Chondrocyte (in vitro differentiated cells): ENCODE data around the gene PCDHGB4. TPM values are rescaled to one million over a fixed set of nuclear protein-coding genes. Genes with fewer than 3 reads are reported as not detected.
"Not testable (repeated sequence)": the region's sequence is repeated elsewhere in the genome, so short reads cannot be mapped to it uniquely, and the experiment has no call there.

ENCODE experiments used
- DNase-seq: peaks from one replicate; pipeline ENCODE4 v3.0.0; 2021; ENCODE audit warnings: mixed read lengths, low spot score
- H3K27ac Mint-ChIP-seq: one replicate; pipeline ENCODE4 v1.8.0; 2021; ENCODE audit warnings: mild to moderate bottlenecking, moderate library complexity, mixed read lengths; ENCODE audit not compliant: unreplicated experiment
- H3K27me3 Mint-ChIP-seq: 2 replicates; pipeline ENCODE4 v1.8.0; 2021; ENCODE audit warnings: low read depth, mixed read lengths
- H3K36me3 Mint-ChIP-seq: 2 replicates; pipeline ENCODE4 v1.8.0; 2021; ENCODE audit warnings: low read depth, mixed read lengths
- H3K4me1 Mint-ChIP-seq: 2 replicates; pipeline ENCODE4 v1.8.0; 2021; ENCODE audit warnings: low read depth, mild to moderate bottlenecking, mixed read lengths
- H3K4me3 Mint-ChIP-seq: one replicate; pipeline ENCODE4 v1.8.0; 2021; ENCODE audit warnings: mild to moderate bottlenecking, moderate library complexity, mixed read lengths; ENCODE audit not compliant: unreplicated experiment
- H3K9me3 Mint-ChIP-seq: 2 replicates; pipeline ENCODE4 v1.8.0; 2021; ENCODE audit warnings: low read depth, mixed read lengths
- CTCF ChIP-seq: fragments of 200-600 bp; sonication (generic); IDR thresholded peaks from 2 replicates; pipeline ENCODE4 v1.5.0; 2021; ENCODE audit warnings: antibody characterized with exemption, mild to moderate bottlenecking, moderate library complexity
- total RNA-seq: library from RNA; stranded (reverse); gene quantifications from 3 replicates; pipeline ENCODE4 v1.2.1, GENCODE V29; 2021

The PCDHGB4 gene
- total RNA-seq, 1 donor from 2014 or later: 14.2 TPM

GRCh38 chr5:141343953-141344463, 43.5 kb upstream of the PCDHGB4 start:
- Mint-ChIP-seq H3K27ac (no peak overlapping the region), H3K36me3 (peaks cover 2% of the 10 kb centered on the region), H3K27me3 (no peaks in the 10 kb centered on the region), H3K4me3 (no peak overlapping the region), H3K4me1 (no peaks in the 10 kb centered on the region), H3K9me3 (peaks cover 49% of the 10 kb centered on the region)
- no peak for DNase-seq
- TF ChIP-seq CTCF: no peak

DNA sequence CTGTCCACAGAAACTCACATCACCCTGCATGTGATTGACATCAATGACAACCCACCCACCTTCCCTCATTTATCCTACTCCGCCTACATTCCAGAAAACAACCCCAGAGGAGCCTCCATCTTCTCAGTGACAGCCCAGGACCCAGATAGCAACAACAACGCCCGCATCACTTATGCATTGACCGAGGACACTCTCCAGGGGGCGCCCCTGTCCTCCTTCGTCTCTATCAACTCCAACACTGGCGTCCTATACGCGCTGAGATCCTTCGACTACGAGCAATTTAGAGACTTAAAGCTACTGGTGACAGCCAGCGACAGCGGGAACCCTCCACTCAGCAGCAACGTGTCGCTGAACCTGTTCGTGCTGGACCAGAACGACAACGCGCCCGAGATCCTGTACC, 42.2 kb upstream of the PCDHGB4 start:
- H3K27me3 Mint-ChIP-seq: no peaks in the 10 kb centered on the region
- no peak overlapping the region for H3K27ac Mint-ChIP-seq
- no peak for TF ChIP-seq CTCF
- H3K4me1 Mint-ChIP-seq: no peaks in the 10 kb centered on the region
- no peak overlapping the region for H3K4me3 Mint-ChIP-seq
- peaks cover 4% of the 10 kb centered on the region for H3K36me3 Mint-ChIP-seq
- DNase-seq: no peak
- H3K9me3 Mint-ChIP-seq: peaks cover 43% of the 10 kb centered on the region

- not testable (repeated sequence) for H3K36me3 Mint-ChIP-seq, H3K27ac Mint-ChIP-seq, H3K4me1 Mint-ChIP-seq, H3K4me3 Mint-ChIP-seq, H3K27me3 Mint-ChIP-seq, DNase-seq
- H3K9me3 Mint-ChIP-seq: peaks cover 44% of the 10 kb centered on the region
Observed at GRCh38 chr5:141346017-141346416, 41.5 kb upstream of the PCDHGB4 start.

DNA sequence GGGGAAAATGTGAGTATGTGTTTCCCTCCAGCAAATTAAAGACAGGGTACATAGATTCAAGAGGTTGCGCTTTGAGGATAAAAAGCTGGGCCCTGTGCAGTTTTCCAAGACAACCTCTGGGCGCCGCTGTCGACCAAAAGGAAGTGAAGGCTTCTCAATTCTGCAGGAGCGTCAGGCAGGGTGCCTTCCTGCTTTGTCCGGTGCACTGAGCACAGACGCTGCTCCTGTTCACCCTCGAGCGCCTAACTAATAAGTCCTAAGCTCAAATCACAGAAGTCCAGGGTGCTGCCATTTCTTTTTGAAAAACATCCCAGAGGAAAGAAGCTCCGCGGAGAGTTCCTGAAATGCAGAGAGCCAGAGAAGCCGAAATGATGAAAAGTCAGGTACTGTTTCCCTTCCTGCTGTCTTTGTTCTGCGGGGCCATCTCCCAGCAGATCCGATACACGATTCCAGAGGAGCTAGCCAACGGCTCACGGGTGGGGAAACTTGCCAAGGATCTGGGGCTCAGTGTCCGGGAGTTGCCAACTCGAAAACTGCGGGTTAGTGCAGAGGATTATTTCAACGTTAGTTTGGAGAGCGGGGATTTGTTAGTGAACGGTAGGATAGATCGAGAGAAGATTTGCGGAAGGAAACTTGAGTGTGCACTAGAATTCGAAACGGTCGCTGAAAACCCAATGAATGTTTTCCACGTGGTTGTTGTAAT, 37.4 kb upstream of the PCDHGB4 start, which contains the start of gene PCDHGB1:
PCDHGB1 (plus strand) TSS at position 183 of the 703 bp plus-strand sequence; CDS start at position 345, 162 bp downstream.
- H3K27me3 Mint-ChIP-seq: no peaks in the 10 kb centered on the region
- H3K4me3 Mint-ChIP-seq: peak within 1 kb of the TSS; percentile 62
- peak; percentile 62 for TF ChIP-seq CTCF
- no peaks in the 10 kb centered on the region for H3K4me1 Mint-ChIP-seq
- peaks cover 39% of the 10 kb centered on the region for H3K9me3 Mint-ChIP-seq
- no peak within 1 kb of the TSS for H3K27ac Mint-ChIP-seq
- DNase-seq: no peak
- H3K36me3 Mint-ChIP-seq: peaks cover 6% of the 10 kb centered on the region

GRCh38 chr5:141351591-141351990, 35.9 kb upstream of the PCDHGB4 start:
- Mint-ChIP-seq H3K4me3 (no peak overlapping the region), H3K4me1 (no peaks in the 10 kb centered on the region), H3K27ac (no peak overlapping the region), H3K9me3 (peaks cover 45% of the 10 kb centered on the region), H3K36me3 (peaks cover 9% of the 10 kb centered on the region), H3K27me3 (no peaks in the 10 kb centered on the region)
- DNase-seq: no peak
- TF ChIP-seq CTCF: no peak
